ENCODE results near the gene BRSK2. TPM values are rescaled to one million over a fixed set of nuclear protein-coding genes. Genes with fewer than 3 reads are reported as not detected.
"Not testable (repeated sequence)": the region's sequence is repeated elsewhere in the genome, so short reads cannot be mapped to it uniquely, and the experiment has no call there.

Gene BRSK2
- total RNA-seq, 1 donor from 2014 or later, result 1.7 TPM

DNA sequence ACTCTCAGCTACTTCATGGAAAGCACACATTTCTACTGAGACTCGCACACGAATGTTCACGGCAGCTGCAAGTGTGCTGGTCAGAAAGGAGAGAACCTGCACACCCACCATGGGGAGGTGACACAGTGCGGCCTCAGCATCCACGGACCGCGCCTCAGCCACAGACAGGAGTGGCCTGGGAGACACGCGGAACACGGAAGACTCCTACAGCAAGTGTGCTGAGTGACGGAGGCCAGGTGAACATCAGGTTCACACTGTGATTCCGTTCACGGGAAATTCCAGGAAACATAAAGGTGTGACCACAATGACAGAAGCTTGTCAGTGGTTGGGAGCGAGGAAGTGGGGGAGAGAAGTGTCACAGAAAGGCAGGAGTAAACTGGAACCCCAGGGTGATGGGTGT is 110.2 kb downstream of the BRSK2 start:
- DNase-seq (ENCODE audit: low spot score), result no peak

DNA sequence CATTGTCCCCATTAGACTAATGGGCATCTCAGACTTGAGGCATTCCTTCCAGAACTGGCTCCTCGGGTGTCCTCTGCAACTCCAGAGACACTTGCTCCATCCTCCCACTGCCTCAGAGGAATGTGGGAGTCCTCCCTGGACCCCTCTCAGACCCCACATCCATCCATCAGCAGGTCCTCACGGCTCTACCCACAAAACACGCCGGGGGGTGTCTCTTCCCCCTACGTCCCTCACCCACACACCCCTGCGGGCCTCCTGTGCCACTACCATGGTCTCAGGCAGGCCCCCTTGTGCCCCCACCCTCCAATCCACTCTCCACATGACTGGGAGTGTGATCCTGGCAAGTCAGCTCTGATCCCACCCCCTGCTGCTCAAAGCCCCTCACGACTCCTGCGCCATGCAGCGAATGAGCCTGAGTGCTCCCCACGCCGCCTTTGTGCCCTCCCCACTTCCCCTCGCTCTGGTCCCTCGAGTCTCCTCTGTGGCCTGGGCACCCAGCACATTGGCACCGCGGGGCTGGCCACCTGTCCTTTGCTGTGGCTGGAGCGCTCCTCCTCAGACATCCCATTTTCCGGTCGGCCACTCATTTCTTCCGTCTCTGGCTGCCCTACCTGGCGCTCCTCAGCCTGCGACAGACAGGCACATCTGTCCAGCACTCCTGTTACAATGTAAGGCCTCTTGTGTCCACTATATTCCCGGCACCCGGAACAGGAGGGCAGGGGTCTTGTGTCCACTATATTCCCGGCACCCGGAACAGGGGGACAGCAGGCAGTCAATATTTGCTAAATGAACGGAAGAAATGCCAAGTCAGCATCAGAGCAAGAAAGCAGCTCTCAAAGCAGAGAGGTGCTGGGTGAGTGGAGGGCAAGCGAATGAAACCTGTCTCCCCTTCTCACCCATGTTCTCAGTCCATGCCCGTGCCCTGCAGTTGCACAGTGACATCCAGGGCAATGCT is 111.0 kb downstream of the BRSK2 start:
- DNase-seq (ENCODE audit: low spot score), result no peak

DNA sequence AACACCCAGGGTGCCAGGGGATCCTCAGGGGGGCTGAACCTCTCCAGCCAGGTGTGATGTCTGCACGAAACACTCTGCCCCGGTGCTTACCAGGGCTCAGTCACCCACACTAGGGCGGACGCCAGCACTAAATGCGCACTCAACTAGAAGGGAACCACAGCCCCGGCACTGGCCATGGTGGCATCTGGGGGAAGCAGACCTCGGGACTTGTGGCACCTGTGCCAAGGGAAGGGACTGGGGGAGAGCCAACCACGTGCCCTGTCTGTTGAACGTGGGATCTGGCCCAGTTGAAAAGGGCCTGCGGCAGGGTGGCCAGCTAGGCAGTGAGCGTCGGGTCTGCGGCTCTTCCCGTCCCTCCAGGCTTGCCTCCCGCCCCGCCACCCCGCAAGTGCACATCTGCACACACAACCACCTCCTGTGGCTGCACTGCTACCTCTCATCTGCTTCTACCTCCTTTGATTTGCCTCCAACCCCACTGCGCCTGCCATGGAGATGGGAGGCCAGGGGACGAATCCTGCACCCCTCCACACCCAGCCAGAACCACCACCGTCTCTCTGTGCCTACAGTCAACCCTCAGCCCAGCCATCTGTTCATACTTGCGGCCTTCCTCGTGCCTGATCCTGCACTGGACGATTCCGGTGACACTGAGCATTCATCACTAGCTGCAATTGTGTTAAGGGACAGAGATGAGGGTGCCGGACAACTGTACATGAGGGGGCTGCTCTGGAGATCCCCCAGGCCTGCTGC is 111.9 kb downstream of the BRSK2 start:
- no peak for DNase-seq (ENCODE audit: low spot score)

DNA sequence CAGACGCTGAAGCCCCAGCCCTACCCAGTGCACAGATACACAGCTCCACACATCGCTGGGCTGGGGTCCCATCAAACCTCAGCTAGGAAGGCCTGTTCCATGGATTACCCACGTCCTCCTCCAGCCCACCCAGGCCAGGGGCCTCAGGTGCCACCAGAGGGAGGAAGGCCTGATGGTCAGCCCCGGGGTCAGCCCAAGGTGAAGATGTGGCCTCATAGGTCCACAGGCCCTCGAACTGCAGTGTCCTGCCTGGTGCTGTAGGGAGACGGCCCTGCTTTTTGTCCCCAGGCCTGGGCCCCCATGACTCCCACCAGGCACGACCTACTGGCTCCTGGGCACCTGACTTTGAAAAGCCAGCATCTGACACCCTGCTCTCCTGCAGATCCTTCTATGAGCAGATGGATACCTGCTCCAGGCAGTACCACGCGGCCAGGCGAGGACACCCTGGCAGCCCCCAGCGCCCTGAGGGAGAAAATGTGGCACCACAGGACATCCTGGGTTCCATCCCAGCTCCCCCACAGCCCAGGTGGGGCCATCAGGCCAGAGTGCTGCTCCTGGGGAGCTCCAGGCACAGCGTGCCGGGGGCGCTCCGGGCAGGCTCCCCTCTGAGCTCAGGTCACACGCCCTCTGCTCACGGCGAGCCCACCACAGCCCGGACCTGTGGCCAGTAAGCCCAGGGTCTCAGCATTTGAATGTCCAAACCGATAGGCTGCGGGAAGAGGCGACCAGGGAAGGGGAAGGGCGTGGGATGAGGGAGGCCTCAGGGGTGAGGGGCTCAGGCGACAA is 112.6 kb downstream of the BRSK2 start:
- no peak for DNase-seq (ENCODE audit: low spot score)

DNA sequence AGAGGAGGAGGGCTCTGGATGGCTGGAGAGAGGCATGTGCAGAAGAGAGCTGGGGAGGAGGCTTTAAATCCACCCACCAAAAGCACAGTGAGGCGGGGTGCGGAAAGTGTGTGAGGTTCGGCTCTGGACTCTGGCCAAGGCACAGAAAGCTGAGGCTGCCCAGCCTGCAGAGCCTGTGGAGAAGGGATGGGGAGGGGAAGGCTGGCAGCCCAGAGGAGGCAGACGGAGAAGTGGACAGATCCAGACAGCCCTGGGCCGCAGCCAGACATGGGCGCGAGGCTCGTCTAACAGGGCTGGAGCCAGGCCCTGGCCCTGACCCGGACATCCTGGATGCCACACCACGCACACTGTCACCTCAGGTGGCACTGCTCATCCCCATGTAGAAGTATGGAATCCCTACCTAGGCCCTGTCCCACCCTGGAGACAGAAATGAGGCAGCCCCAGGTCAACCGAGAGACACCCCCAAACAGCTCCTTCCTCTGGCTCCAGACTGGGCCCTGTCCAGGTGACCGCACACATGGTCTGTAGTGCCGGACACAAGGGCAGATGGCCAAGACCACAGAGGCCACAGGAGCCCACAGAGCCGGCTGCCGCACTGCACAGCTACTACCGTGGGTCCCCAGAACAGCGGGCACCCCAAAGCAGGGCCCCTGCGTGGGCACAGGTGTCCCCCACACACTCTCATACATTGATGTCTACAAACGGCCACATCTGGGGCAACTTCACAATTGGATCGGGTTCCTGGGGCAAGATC is 113.4 kb downstream of the BRSK2 start:
- DNase-seq (ENCODE audit: low spot score), result no peak

DNA sequence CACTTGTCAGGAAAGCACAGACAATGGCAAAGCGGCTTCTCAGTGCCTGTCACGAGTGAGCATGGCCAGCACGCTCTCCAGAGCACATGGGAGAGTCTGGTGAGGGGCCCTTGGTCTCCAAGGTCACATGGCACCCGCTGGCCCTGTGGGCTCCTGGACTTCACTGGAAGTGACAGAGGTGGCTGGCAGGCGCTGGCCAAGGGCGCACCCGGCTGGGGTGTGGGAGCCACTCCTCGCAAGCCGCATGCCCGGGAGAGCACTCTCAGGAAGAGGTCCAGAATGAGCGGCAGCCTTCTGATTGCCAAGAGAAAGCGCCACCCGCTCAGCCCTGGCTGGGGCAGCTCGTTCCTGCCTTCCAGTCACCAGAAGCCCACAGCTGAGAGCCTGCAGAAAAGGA is 114.0 kb downstream of the BRSK2 start:
- no peak for DNase-seq (ENCODE audit: low spot score)

DNA sequence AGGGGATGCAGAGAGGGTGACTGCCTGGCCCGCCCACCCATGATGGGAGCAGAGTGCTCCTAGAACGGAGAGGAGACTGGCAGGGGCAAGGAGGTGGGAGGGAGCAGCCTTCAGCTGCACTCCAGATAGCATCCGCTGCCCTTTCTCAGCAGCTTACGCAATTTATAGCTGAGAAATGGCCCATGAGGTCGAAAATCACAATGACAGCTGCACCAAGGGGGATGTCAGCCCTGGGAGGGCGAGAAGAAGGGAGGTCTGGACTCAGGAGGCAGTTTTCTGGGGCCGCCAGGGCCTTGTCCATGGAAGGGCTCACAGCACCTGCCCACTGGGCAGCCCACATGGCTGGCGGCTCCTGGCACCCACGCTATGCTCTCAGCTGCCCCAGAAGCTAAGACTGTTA is 114.4 kb downstream of the BRSK2 start:
- DNase-seq (ENCODE audit: low spot score), result no peak

DNA sequence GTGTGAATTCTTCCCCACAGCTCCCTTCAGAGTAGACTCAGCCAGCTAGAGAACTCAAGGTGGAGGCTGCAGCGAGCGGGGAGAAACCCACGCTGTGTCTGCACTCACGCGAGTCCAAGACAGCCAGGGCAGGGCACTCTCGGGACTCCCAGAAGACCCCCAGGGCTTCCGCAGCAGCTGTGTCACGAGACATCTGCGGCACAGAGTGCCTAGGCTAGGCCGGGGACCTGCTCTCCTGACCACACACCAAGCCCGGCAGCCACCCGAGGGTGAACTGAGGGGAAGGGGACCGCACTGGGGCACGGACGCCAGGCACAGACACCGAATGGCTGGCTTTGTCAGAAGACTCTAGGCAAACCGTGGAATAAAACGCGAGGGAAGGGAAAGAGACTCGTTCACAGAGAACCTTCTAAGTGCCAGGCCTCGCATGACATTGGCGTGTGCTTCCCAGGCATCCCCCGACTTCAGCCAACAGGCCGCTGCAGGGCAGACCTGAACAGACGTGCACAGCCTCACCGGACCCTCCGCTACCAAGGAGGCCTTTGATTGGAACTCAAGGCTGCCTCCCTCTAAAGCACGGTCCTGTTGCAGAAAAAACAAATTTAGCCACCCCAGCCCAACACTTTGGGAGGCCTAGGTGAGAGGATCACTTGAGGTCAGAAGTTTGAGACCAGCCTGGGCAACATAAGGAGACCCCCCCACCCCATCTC is 115.0 kb downstream of the BRSK2 start:
- no peak for DNase-seq (ENCODE audit: low spot score)

DNA sequence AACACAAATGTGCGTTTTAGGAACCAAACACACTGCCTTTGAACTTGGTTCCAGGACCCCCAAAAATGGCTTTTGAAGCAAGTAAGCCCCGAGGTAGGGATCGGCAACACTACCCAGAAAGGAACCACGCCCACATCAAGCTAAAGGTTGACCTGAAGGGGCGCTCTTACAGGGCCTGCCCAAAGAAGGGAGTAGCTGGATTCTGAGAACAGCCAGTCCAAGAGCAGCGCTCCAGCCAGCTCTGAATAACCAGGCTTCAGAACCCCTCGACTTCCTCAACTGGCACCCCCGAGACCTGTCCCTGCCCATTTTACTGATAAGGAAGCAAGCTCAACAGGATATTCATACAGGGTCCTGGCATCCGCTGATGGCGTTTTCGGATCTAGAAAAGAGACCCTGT is 115.7 kb downstream of the BRSK2 start:
- no peak for DNase-seq (ENCODE audit: low spot score)

DNA sequence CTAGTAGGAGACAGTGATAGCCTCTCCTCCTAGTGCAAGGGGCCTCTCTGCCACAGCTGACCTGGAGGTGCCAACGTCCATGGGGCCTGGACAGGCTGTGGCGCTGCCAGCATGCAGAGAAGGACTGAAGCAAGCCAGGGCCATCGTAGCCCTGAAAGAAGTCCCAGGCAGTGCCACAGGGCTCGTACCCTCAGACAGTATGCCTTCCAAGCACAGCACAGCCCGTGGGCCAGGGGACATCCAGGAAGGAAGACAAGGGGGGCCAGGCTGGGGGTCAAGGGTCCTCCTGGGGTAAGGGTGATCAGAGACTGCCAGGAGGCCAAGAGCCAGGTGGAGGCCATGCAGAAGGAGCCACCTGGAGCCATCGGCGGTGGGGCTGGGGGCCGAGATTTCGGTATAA is 117.2 kb downstream of the BRSK2 start:
- no peak for DNase-seq (ENCODE audit: low spot score)

DNA sequence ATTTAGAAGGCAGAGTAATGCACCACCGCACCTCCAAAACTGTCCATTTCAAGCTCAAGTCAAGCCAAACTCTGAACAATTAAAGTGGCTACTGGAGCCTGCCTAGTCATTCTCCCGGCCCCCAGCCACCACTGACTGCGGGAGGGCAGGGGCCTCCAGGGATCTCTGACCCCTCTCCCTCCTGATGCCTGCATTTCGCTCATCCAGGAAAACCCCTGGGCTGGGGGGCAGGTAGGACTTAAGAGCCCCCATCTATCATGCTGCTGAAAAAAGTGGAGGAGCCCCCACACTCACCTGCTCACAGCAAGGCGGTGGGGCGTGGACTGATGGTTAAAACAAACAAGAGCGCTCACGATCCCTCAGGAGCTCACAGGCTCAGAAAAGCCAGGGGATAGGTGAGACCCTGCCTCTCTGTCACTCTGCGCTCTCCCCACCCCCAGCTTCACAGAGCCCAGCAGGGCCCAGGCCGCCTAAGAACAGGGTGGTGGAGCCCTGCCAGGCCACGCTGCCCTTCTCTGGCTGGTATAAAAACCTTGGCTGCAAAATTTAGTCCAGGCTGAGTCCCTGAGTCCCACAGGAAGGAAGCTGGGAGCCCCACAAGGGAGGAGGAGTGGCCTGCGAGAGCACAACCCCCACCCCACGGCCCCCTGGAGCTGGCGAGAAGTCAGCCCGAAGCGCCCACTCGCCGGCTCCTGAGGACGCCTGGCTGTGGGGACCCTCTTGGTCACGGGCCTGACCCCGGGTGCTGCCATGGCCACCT is 117.8 kb downstream of the BRSK2 start:
- no peak for DNase-seq (ENCODE audit: low spot score)

DNA sequence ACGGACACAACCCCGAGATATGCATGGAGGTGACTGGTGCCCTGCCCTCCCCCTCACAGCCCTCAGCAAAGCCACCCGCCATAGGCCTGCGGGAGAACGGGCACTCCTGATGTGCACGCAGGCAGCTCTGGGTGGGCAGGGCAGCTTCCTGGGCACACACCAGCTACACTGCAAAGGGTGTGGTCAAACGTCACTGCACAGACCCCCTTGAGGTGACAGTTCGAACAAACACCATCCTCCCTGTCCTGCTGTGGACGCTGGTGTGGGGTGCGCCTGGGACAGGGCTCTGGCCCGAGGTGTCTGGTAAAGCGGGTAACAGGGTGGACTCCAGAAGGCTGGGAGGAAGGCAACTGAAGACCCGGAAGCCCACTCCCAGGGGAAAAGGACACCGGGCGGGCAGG is 118.8 kb downstream of the BRSK2 start:
- no peak for DNase-seq (ENCODE audit: low spot score)

DNA sequence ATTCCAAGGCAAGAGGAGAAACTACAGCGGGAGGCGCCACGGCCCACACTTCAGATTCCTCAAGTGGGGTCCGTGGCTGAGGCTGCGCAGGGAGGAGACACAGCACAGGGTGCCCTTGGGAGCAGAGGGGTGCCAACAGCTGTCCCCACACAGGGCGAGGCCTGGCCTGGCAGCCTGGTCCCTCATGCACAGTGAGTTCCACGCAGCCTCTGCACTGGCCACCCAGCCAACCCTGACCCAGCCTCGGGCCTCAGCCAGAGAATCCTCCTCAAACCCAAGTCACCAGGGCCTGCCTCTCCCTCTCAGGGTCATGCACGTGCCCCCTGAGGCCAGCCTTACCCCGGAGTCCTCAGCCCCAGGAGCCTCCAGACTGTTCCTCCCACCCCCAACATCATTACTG is 119.3 kb downstream of the BRSK2 start:
- no peak for DNase-seq (ENCODE audit: low spot score)

DNA sequence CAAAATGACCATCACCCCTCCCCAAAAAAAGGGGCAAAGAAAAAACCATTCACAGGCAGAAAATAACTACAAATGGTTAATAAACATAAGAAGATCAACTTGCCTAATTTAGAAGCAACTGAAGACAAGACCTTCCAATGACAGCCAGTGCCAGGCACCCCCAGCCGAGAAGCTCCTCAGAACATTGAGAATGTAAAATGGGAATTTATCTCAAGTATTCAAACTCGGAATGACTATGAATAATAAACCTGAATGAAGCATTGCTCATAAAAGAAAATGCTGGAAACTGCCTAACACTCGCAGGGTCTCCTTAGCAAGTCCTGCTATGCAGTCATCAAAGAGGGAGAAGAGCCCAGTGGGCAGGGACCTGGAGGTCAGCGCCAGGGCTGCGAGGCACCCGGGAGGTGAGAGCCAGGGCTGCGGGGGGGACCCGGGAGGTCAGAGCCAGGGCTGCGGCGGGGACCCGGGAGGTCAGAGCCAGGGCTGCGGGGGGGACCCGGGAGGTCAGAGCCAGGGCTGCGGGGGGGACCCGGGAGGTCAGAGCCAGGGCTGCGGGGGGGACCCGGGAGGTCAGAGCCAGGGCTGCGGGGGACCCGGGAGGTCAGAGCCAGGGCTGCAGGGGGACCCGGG is 120.0 kb downstream of the BRSK2 start:
- no peak for DNase-seq (ENCODE audit: low spot score)

DNA sequence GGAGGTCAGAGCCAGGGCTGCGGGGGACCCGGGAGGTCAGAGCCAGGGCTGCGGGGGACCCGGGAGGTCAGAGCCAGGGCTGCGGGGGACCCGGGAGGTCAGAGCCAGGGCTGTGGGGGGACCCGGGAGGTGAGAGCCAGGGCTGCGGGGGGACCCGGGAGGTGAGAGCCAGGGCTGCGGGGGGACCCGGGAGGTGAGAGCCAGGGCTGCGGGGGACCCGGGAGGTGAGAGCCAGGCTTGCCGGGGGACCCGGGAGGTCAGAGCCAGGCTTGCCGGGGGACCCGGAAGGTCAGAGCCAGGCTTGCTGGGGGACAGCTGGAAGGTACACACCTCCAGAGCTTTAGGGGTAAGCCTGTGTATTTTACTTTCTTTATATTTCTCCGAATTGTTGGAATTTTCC is 120.6 kb downstream of the BRSK2 start:
- not testable (repeated sequence) for DNase-seq (ENCODE audit: low spot score)

DNA sequence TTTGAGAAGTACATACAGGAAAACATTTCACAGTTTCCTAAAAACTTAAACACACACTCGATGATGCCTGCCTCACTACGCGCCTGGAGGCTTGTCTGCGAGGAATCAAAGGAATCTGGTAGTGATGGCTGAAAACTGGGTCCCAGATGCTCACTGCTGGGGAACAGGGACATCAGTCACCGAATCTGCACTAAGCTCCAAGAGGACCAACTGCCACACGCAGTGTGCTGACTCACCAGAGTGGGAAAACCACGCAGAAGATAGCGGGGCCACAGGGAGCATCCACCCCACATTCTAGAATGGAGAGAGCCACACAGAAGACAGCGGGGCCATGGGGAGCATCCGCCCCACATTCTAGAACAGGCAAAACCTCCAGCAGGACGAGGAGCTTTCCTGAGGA is 121.2 kb downstream of the BRSK2 start:
- DNase-seq (ENCODE audit: low spot score), result no peak

DNA sequence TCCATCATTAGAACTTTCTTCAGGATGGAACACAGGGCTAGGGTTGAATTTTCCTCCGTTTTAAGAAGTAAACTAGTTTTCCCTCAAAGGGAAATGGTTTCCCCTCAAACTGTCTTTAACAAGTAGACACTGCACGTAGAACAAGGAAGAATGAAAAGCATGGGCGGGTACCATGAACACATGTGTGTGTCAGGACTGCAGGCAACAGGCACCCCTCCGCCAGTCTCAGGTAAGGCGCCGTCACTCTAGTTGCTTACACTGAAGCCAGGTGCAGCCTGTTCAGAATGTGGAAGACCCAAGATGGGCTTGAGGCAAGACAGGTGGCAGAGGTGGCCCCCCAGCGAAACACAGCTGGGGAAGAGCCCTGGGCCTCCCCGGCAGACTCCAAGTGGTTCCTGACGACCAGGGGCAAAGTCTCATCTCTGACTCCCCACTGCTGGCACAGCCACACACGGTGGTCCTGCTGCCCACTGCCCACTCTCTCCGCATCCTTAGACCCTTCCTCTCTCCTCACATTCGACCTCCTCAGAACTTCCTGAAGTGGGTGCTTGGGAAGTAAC is 122.3 kb downstream of the BRSK2 start:
- DNase-seq (ENCODE audit: low spot score), result no peak

Measured in ureter (tissue), 1 donor.